ENCODE measurements around the gene OAS1. TPM values are rescaled to one million over a fixed set of nuclear protein-coding genes. Genes with fewer than 3 reads are reported as not detected.

Gene OAS1
- total and polyA plus RNA-seq, 2 of the 8 experiments (the other 6 are each of a cell fraction or from before 2014, with no cell fraction given), result 0.23 TPM; not detected in 1

GRCh38 chr12:112898380-112898779 lies 8.4 kb upstream of the OAS1 start (continued):
- no peak for TF ChIP-seq ZNF274 (IDR thresholded peaks at IDR 0.05; ENCODE audit: borderline replicate concordance, extremely low read depth, low read length)
- no peak for TF ChIP-seq TAF1 (IDR thresholded peaks at IDR 0.05; ENCODE audit: low read depth, low read length)
- TF ChIP-seq BACH1 (IDR thresholded peaks at IDR 0.05; ENCODE audit: low read length), result no peak
- no peak for TF ChIP-seq HDAC6 (IDR thresholded peaks at IDR 0.05; ENCODE audit: low read depth, low read length)
- TF ChIP-seq SRF (IDR thresholded peaks at IDR 0.05; ENCODE audit: low read depth, low read length), result no peak
- TF ChIP-seq SAP30 (IDR thresholded peaks at IDR 0.05; ENCODE audit: insufficient read depth, insufficient replicate concordance, low read length), result no peak
